Stimulated activated CD8-positive, alpha-beta memory T cell treated with anti-CD3 and anti-CD28 coated beads, Interleukin-2, amount 100 ng/mL, for 1 hour (primary cell): ENCODE measurements around the gene NPIPA8.
"Not testable (repeated sequence)": the region's sequence is repeated elsewhere in the genome, so short reads cannot be mapped to it uniquely, and the experiment has no call there.

Experiments used
- DNase-seq, 2 donors: peaks; one replicate each; pipeline ENCODE4 v3.0.0-alpha.2; 2020; ENCODE audit warnings: low read depth in 2 of 2

The NPIPA8 gene

DNA sequence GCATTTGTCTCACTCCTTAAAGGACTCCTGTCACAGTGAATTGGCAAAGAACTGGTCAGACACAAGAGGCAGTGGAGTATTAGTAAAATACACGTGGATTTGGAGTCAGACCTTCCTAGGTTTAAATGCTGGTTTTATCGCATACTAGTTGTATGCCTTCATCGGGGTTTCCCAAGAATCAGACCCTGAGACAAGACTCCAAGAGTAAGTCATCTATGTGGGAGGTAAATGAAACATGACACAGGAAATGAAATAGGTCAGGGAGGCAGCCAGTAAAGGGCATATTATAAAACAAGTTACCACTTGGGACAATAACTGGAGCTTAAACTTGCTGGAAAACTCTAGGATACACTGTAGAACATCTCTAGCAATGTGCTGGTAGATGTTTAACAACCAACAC, 59.8 kb downstream of the NPIPA8 start:
- not testable (repeated sequence) for DNase-seq

DNA sequence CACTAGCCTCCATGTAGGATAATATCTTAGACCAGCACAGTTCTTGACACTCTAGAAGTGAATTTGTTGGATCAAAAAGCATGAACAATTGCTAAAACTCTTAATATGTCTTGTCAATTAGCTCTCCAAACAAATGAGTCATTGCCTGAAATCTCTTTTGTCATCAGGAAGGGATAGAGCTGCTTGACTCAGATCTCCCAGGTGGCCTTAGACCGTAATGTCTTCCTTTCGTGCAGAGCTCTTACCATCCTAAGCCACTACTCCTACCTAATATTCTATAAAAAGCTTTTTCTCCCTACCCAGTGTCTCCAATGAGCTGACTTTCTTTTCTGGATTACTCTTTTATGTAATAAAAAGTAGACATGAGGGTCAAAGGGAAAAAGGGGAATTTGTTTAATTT, 66.4 kb downstream of the NPIPA8 start:
- not testable (repeated sequence) for DNase-seq
